HG02763 (cell line): Measurements from ENCODE around the gene SMTN.
"Not testable (repeated sequence)": the region's sequence is repeated elsewhere in the genome, so short reads cannot be mapped to it uniquely, and the experiment has no call there.

ENCODE experiments used
- ATAC-seq: cut with Tn5 transposase; IDR thresholded peaks from one replicate; pipeline ENCODE4 v1.9.1; 2021; ENCODE audit warnings: mild to moderate bottlenecking, moderate library complexity; ENCODE audit not compliant: unreplicated experiment

The SMTN gene

GRCh38 chr22:31080848-31081649 is at the start of gene SMTN:
TSS of gene SMTN (plus strand) at chr22:31081318. CDS start at chr22:31083259, 1,941 bp downstream.
- ATAC-seq = peak; percentile 59

GRCh38 chr22:31036671-31037550 is 44.2 kb upstream of the SMTN start:
- ATAC-seq = no peak

- ATAC-seq = no peak
Observed at GRCh38 chr22:31038686-31039085, 42.4 kb upstream of the SMTN start.

GRCh38 chr22:31039393-31039792 is 41.7 kb upstream of the SMTN start:
- no peak for ATAC-seq

- ATAC-seq = no peak
Observed at GRCh38 chr22:31040542-31041398, 40.3 kb upstream of the SMTN start.

DNA sequence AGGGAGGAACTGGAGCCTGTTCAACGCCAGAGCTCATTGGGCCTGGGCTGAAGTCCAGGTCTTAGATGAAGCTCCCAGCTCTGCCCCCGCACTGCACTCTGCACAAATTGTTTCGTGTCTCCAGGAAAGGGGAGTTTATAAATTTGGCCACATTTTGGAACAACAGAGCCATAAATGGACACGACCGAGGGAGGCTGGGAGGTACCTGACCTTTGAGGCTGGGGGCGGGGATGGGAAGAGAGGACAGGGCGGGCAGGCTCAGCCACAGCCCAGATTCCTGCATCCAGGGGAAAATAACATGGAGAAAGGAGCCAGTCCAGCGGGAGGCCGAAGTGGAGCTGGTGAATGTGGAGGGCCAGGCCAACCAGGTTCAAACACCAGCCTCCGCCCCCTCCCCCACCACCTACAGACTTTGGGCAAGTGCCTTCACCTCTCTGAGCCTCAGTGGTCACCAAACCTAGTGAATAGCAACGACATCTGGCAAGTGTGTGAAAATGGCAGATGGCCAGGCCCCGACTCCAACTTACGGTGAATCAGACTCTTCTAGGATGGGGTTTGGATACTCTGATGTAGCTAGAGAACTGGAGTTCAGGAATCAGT is 36.8 kb upstream of the SMTN start:
- ATAC-seq = no peak

DNA sequence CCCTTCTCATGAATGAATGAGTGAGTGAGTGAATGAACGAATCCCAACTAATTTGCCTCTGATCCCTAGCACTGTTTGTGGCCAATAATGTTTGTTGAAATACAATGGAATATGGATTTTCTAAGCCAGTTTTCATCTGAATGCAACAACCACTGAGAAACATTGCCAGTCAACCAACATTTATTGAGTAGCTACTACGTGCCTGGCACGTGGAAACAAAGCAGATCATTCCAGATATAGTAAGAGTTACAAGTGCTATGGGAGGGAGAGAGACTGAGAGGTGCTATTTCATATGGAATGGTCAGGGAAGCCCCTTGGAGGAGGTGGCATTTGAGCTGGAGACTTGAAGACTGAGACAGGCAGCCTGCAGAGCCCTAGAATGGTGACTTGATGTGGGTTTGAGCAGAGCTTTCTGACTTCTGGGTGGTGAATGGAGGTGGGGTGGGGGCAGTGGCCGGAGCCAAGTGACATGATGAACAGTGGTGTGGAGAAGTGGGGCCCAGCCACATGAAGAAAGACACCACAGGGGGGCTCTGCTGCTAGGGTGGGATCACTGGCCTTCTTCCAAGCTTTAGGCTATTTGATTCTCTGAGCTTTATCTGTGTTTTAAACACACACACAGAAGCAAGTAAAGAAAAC is 35.1 kb upstream of the SMTN start:
- no peak for ATAC-seq

DNA sequence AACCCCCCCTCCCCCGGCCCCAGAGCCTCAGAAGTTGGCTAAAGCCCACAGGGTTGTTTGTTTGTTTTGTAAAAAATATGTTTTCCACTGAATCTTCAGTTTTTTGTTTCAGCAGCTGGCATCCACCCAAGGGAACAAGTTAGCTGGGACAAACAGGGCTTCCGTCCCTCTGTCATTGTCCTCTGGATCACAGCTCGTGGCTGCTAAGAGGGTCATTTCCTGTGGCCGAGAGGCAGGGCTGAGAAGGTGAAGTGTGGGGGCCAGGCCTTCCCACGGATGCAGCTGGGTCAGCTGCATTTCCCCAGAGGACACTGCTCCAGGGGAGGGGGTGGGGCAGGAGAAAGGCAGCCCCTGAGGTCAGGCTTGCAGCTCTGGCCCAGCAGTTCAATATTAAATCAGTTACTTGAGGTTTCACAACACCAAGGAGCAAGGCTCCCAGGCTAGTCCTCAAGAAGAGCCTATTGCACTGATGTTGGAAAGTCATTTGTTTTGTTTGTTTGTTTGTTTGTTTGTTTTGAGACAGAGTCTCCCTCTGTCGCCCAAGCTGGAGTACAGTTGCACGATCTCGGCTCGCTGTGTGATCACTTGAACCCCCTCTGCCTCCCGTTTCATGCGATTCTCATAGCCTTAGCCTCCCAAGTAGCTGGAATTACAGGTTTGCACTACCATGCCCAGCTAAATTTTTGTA is 34.4 kb upstream of the SMTN start:
- ATAC-seq = no peak

DNA sequence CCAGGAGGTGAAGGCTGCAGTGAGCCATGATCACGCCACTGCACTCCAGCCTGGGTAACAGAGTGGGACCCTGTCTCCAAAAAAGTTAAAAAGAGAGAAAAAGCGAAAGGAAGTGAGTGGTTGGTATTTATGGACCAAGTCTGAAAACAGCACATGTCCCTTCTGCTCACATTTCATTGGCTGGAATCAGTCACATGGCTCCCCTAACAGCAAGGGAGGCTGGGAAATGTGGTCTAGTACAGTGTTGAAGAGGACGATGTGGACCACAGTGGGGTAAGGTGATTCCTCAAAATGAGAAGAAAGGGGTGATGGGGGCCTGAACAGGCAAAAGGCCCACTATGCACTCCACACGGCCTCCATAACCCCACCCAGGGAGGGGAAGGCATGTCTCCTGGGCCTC is 32.5 kb upstream of the SMTN start:
- no peak for ATAC-seq

- no peak for ATAC-seq
Observed at GRCh38 chr22:31049815-31050420, 31.2 kb upstream of the SMTN start.

DNA sequence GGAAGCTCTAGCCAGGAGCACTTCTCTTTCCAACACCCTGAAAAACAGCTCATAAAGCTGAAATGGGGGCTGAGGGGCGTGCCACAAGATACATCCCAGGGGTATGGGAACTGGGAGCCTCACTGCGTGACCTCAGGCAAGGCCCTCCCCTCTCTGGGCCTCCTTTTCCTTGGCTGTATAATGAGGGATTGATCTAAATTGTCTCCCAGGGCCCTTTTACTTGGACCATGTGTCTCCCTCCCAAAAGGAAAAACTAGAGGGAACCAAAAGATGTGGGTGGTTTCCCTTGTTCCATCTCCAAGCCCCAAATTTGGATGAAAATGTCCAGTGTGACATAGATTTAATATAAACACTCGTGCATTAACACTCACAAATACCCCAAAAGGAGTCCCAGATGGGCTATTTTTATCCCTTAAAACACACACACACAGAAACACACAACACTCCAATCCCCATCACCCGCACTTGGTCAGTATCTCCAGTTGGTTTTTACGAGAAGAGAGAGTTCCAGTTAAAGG is 25.9 kb upstream of the SMTN start:
- no peak for ATAC-seq

DNA sequence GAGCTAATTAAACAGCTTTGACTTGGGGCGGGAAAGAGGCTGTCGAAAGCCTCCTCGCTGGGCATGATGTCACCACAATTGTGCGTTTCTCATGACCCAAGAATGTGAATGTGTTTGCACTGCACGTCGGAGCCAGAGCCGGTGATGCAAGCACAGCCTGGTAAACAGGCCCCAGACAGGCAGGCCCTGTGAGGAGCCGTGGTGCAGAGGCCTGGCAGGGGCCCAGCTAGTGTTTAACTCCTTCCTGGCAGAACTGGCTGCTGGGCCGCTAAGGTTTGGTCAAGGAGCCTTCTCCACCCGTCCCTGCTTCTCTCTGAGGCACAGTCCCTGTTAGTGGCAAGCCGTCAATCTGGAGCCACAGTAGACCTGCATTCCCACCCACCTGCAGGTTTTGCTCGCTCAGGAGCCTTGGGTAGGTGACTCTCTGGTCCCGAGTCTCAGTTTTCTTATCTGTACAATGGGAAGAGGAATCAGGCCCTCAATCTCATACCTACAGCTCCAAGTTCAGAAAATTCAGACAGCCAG is 25.4 kb upstream of the SMTN start:
- no peak for ATAC-seq

DNA sequence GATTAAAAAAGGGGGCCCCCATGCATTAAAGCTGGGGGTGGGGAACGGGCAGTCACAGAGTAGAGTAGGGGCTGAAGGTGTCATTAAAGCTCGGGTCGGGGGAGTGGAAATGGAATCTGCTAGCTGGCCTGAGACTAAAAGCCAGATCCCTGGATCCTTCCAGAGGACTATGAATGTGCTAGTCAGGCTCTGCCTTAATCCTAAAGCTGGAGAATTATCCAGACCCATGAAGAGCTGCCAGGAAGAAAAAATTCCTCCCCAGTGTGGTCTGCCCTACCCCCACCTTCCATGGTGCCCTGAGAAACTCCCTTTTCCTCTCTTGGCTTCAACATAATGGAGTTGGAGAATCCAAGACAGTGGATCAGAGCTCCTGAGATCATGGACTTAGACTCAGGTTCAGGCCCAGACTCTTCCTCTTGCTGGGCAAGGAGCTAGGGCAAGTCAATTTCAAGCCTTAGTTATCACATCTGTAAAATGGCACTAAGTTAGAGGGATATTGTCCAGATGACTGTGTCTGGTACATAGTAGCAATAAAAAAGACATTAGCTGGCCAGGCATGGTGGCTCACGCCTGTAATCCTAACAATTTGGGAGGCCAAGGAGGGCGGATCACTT is 24.0 kb upstream of the SMTN start:
- no peak for ATAC-seq

- ATAC-seq = not testable (repeated sequence)
Observed at GRCh38 chr22:31059663-31060062, 21.5 kb upstream of the SMTN start.

- no peak for ATAC-seq
Observed at GRCh38 chr22:31062566-31063230, 18.4 kb upstream of the SMTN start.

DNA sequence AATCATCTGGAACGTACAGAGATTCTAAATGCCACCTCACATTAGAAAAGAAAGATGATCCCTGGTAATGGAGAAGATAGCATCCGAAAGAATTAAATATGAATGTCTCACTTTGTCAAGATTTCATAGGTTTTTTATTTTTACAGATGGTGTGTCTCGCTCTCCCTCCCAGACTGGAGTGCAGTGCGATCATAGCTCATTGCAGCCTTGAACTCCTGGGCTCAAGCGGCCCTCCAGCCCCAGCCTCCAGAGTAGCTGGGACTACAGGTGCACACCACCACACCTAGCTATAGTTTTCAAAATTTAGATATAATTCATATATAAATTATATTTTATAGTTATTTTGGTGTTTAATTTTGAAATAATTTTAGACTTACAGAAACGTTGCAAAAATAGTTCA is 16.7 kb upstream of the SMTN start:
- ATAC-seq = no peak

GRCh38 chr22:31068970-31069369 is 12.1 kb upstream of the SMTN start:
- no peak for ATAC-seq
